DMS114 treated with DMSO at 0.1 percent for 48 hours (cell line): ENCODE results near the gene DNAJC27.

ENCODE experiments used
- DNase-seq: peaks from one replicate; lab custom pipeline; 2025; ENCODE audit not compliant: unreplicated experiment; lab: John Stamatoyannopoulos, UW

The DNAJC27 gene

GRCh38 chr2:24909555-24910177 is 62.1 kb downstream of the DNAJC27 start:
- no peak for DNase-seq

GRCh38 chr2:24908461-24908901 is 63.3 kb downstream of the DNAJC27 start:
- DNase-seq: no peak

- DNase-seq: no peak
These were observed 64.6 kb downstream of the DNAJC27 start for GRCh38 chr2:24907116-24907515.

DNA sequence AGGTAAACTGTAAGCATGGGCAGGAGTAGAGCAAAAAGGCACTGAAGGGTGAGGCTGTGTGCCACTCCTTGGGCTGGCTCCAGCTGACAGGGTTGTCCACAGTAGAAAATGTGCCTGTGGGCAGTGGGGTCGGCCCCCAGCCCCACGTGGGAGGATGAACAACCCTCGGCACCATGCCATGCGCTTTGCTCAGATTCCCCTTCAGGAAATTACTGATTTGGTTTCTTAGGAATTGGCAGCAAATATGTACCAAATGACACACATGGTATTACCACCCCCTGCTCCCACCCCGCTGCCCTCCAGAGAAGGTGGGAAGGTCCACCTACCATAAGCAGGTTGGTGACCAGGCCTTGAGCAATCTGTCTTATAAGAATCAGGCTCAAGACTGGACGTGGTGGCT is 65.3 kb downstream of the DNAJC27 start:
- DNase-seq: no peak

GRCh38 chr2:24903161-24904103 is 68.3 kb downstream of the DNAJC27 start:
- DNase-seq: no peak

DNA sequence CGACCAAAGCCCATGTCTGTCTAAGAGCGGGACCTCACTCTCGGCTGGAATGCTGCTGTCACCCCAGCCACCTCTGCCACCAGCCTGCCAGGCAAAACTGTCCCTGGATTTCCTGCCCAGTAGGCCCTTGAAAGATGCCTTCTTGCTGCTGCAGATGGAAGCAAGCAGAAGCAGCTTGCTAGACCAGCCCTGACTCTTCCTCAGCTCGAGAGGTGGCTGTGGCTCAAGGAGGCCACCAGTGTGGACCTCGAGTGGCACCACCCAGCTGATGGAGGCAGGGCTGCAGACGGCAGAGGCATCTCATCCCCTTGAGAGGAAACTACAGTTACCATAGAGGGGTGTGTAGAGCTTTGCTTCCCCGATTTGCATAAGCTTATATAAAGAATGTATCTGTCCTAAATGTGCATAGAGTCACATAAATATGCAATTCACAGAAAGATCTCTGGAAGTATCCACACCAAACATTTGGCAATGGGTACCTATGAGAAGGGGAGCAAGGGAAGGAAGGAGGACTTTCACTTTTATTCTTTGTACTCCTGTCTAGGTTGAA is 72.3 kb downstream of the DNAJC27 start:
- no peak for DNase-seq

DNA sequence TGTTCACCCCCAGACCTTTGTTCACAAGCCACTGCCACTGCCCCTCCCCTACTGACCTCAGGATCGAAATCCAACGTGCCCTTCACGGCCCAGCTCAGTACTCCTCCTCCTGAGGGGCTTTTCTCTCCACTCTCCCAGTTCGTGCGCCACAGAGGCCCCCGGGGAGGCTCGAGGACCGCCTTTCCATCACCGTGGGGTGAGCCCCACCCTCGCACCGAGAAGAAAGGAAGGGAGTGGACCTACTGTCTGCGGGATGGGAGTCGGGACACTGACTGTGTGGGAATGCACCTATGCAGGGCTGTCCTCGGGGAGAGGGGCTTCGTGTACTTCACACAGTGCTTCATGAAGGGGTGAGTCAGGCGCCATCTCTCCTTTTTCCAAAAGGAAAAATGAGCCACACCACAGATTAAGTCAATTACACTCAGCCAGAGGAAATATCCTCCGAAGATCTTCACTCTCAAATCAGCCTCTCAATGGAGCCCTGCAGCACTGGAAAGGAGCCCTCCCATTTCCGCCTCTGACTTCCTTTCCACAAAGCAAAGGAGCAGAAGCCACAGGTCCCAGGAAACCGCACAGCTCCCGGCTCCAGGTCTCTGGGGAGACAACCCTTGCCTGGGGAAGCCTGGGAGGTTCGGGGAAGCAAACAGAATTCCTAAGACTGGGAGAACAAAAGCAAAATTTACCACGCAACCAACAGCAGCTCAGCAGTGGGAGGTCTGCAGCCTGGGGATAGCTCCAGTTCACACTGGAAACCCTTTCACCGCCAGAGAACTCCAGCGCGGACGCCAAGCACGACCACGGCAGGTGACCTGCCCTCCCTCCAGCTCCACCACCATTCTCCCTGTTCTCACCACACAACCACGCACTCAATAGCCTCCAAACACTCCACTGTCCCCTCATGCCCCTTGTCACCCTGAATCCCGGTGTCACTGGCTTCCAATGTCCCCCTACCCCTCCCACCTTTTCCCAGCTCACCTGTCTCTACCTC is 73.3 kb downstream of the DNAJC27 start:
- no peak for DNase-seq

GRCh38 chr2:24894750-24895149 is 77.0 kb downstream of the DNAJC27 start:
- DNase-seq: no peak

DNA sequence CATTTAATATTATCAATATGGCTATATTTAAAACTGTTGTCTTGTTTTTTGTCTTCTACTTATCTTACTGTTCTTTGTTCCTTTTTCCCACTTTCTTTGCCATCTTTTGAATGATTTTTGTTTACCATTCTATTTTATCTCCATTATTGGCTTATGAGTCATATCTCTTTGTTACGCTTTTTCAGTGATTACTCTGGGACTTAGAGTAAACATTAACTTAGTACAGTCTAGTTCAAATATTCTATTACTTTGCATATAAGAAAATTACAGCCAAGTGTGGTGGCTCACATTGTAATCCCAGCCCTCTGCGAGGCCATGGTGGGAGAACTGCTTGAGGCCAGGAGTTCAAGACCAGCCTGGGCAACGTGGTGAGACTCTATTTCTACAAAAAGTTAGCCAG is 77.8 kb downstream of the DNAJC27 start:
- no peak for DNase-seq
